ENCODE measurements around the gene PXMP2. TPM values are rescaled to one million over a fixed set of nuclear protein-coding genes. Genes with fewer than 3 reads are reported as not detected.

The PXMP2 gene
- total RNA-seq, 2 donors from 2014 or later = 37.2 to 39.7 TPM

- Histone ChIP-seq H3K27ac (no peak overlapping the region), H3K4me1 (no peaks in the 10 kb centered on the region), H3K4me3 (no peak overlapping the region), H3K9me3 (no peaks in the 10 kb centered on the region), H3K36me3 (replicated peaks in 1 of 2; ENCODE audit: insufficient read depth in 1 of 2, low read depth in 2 of 2) (peaks cover 0 to 5% of the 10 kb centered on the region in 2 donors), H3K27me3 (no peaks in the 10 kb centered on the region)
- ATAC-seq (no peak), DNase-seq (no peak)
- intact Hi-C loops (cut with DNase I) = no loop called here
- WGBS, 2 donors = 95% methylated on average over 10 of the region's 10 CpGs
- TF ChIP-seq POLR2A (IDR thresholded peaks at IDR 0.05) (no peak), CTCF (IDR thresholded peaks at IDR 0.05) (no peak)
Measured at GRCh38 chr12:132647858-132648257, 39.5 kb upstream of the PXMP2 start.

- Histone ChIP-seq H3K9me3 (no peaks in the 10 kb centered on the region), H3K27ac (no peak overlapping the region), H3K36me3 (replicated peaks in 1 of 2; ENCODE audit: insufficient read depth in 1 of 2, low read depth in 2 of 2) (peaks cover 0 to 4% of the 10 kb centered on the region in 2 donors), H3K4me1 (no peaks in the 10 kb centered on the region), H3K27me3 (no peaks in the 10 kb centered on the region), H3K4me3 (no peak overlapping the region)
- WGBS, 2 donors = 94% methylated on average over 22 to 24 of the region's 24 CpGs
- no peak for ATAC-seq
- intact Hi-C loops (cut with DNase I) = no loop called here
- no peak for DNase-seq
- TF ChIP-seq CTCF (IDR thresholded peaks at IDR 0.05) (no peak), POLR2A (IDR thresholded peaks at IDR 0.05) (no peak)
Measured at GRCh38 chr12:132648616-132649225, 38.7 kb upstream of the PXMP2 start.

GRCh38 chr12:132649226-132649945 lies 38.0 kb upstream of the PXMP2 start:
- DNase-seq = no peak
- Histone ChIP-seq H3K9me3 (no peaks in the 10 kb centered on the region), H3K4me1 (no peaks in the 10 kb centered on the region), H3K27ac (no peak overlapping the region), H3K4me3 (no peak overlapping the region), H3K27me3 (no peaks in the 10 kb centered on the region), H3K36me3 (replicated peaks in 1 of 2; ENCODE audit: insufficient read depth in 1 of 2, low read depth in 2 of 2) (peaks cover 0 to 7% of the 10 kb centered on the region in 2 donors)
- WGBS, 2 donors = 93 to 94% methylated on average over 14 to 17 of the region's 27 CpGs
- no peak for TF ChIP-seq POLR2A (IDR thresholded peaks at IDR 0.05)
- TF ChIP-seq CTCF (IDR thresholded peaks at IDR 0.05) = no peak
- intact Hi-C loops (cut with DNase I) = no loop called here
- no peak for ATAC-seq

- Histone ChIP-seq H3K27ac (no peak overlapping the region), H3K27me3 (no peaks in the 10 kb centered on the region), H3K36me3 (replicated peaks in 1 of 2; ENCODE audit: insufficient read depth in 1 of 2, low read depth in 2 of 2) (peaks cover 0 to 10% of the 10 kb centered on the region in 2 donors), H3K9me3 (no peaks in the 10 kb centered on the region), H3K4me1 (no peaks in the 10 kb centered on the region), H3K4me3 (no peak overlapping the region)
- intact Hi-C loops (cut with DNase I) = no loop called here
- DNase-seq (no peak), ATAC-seq (no peak)
- 75 to 82% methylated on average over 7 to 9 of the region's 9 CpGs for WGBS, 2 donors
- TF ChIP-seq POLR2A (IDR thresholded peaks at IDR 0.05) = no peak
- no peak for TF ChIP-seq CTCF (IDR thresholded peaks at IDR 0.05)
Measured at GRCh38 chr12:132651444-132652100, 35.8 kb upstream of the PXMP2 start.
